ENCODE measurements around the gene PPA1. TPM values are rescaled to one million over a fixed set of nuclear protein-coding genes. Genes with fewer than 3 reads are reported as not detected.
"Not testable (repeated sequence)": the region's sequence is repeated elsewhere in the genome, so short reads cannot be mapped to it uniquely, and the experiment has no call there.

The PPA1 gene
- total RNA-seq, 4 donors from 2014 or later, result 151 to 209 (median 185) TPM

GRCh38 chr10:70228491-70228890 is 4.7 kb downstream of the PPA1 start:
- intact Hi-C loops (cut with DNase I), result no loop called here
- TF ChIP-seq, protein P1, sequence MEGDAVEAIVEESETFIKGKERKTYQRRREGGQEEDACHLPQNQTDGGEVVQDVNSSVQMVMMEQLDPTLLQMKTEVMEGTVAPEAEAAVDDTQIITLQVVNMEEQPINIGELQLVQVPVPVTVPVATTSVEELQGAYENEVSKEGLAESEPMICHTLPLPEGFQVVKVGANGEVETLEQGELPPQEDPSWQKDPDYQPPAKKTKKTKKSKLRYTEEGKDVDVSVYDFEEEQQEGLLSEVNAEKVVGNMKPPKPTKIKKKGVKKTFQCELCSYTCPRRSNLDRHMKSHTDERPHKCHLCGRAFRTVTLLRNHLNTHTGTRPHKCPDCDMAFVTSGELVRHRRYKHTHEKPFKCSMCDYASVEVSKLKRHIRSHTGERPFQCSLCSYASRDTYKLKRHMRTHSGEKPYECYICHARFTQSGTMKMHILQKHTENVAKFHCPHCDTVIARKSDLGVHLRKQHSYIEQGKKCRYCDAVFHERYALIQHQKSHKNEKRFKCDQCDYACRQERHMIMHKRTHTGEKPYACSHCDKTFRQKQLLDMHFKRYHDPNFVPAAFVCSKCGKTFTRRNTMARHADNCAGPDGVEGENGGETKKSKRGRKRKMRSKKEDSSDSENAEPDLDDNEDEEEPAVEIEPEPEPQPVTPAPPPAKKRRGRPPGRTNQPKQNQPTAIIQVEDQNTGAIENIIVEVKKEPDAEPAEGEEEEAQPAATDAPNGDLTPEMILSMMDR (IDR thresholded peaks at IDR 0.05), result no peak
- no peak for TF ChIP-seq POLR2A (IDR thresholded peaks at IDR 0.05)
- Histone ChIP-seq H3K4me3 (replicated peaks in 1 of 3) (no peak overlapping the region), H3K9me3 (no peaks in the 10 kb centered on the region), H3K4me1 (peaks cover 31 to 49% of the 10 kb centered on the region in 2 donors), H3K27ac (peak overlapping the region; percentile 88 to 92 (median 92)), H3K36me3 (no peaks in the 10 kb centered on the region), H3K27me3 (no peaks in the 10 kb centered on the region)
- no peak for DNase-seq
- WGBS, 2 donors, result 56 to 79% methylated on average over 1 of the region's 1 CpG

GRCh38 chr10:70227548-70228320 is 5.5 kb downstream of the PPA1 start:
- TF ChIP-seq, protein P1 (IDR thresholded peaks at IDR 0.05), result no peak
- peak in 1 of 2 donors; percentile 76 for TF ChIP-seq POLR2A (IDR thresholded peaks at IDR 0.05)
- no peaks in the 10 kb centered on the region for H3K27me3 ChIP-seq
- H3K9me3 ChIP-seq, result no peaks in the 10 kb centered on the region
- H3K4me3 ChIP-seq (replicated peaks in 1 of 3), result no peak overlapping the region
- intact Hi-C loops (cut with DNase I), result no loop called here
- peak; percentile 83 to 88 for DNase-seq
- H3K36me3 ChIP-seq, result no peaks in the 10 kb centered on the region
- peak overlapping the region; percentile 88 to 92 (median 92) for H3K27ac ChIP-seq
- peaks cover 31 to 49% of the 10 kb centered on the region in 2 donors for H3K4me1 ChIP-seq
- WGBS, 2 donors, result 30 to 42% methylated on average over 3 of the region's 3 CpGs

GRCh38 chr10:70223728-70224127 is 9.5 kb downstream of the PPA1 start:
- Histone ChIP-seq H3K27ac (peak overlapping the region in 1 of 3 donors; percentile 33), H3K9me3 (no peaks in the 10 kb centered on the region), H3K4me3 (replicated peaks in 1 of 3) (no peak overlapping the region), H3K27me3 (no peaks in the 10 kb centered on the region), H3K36me3 (no peaks in the 10 kb centered on the region), H3K4me1 (peaks cover 16 to 31% of the 10 kb centered on the region in 2 donors)
- DNase-seq, result no peak
- intact Hi-C loops (cut with DNase I), result loop anchor here (2.0 kb wide), 1 partner anchor 139 kb away; no protein-coding TSS in a partner anchor
- whole genome bisulfite sequencing, 2 donors, result 90 to 95% methylated on average over 2 of the region's 2 CpGs
- TF ChIP-seq POLR2A (IDR thresholded peaks at IDR 0.05), result no peak
- TF ChIP-seq, protein P1 (IDR thresholded peaks at IDR 0.05), result no peak

DNA sequence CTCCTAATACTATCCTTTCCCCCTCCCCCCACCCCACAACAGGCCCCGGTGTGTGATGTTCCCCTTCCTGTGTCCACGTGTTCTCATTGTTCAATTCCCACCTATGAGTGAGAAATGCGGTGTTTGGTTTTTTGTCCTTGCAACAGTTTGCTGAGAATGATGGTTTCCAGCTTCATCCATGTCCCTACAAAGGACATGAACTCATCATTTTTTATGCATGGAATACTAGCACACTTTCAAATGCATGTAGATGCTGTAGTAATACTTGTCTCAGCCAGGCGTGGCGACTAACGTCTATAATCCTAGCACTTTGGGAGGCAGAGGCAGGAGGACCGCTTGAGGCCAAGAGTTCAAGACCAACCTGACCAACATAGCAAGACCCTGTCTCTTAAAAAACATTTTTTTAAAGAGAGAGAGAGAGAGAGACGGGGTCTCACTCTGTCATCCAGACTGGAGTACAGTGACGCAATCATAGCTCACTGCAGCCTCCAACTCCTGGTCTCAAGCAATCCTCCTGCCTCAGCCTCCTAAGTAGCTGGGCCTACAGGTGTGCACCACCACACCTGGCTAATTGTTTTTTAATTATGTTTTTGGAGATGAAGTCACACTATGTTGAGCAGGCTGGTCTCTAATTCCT is 10.3 kb downstream of the PPA1 start:
- not testable (repeated sequence) for H3K4me3 ChIP-seq (replicated peaks in 1 of 3); H3K27me3 ChIP-seq; H3K9me3 ChIP-seq; DNase-seq; H3K36me3 ChIP-seq
- Histone ChIP-seq H3K4me1 (peaks cover 10 to 23% of the 10 kb centered on the region in 2 donors), H3K27ac (peak overlapping the region in 1 of 3 donors; percentile 33)
- intact Hi-C loops (cut with DNase I), result loop anchor here (2.0 kb wide), 1 partner anchor 140 kb away; no protein-coding TSS in a partner anchor
- WGBS, 2 donors, result 85 to 91% methylated on average over 9 of the region's 9 CpGs

DNA sequence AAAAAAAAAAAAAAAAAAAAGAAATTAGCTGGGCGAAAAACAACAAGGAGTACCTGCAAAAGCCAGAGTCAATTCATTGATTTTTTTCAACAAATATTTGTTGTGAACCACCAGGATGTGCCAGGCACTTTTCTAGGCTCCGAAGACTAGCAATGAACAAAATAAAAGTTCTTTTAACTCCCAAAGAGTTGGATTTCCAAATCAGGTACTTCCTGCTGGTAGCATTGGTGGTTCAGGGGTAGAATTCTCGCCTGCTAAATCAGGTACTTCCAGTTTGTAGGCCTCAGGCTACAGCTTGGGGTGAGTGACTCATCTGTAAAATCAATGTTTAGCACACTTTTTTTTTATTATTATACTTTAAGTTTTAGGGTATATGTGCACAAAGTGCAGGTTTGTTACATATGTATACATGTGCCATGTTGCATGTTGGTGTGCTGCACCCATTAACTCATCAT is 10.9 kb downstream of the PPA1 start:
- Histone ChIP-seq H3K27ac (no peak overlapping the region), H3K27me3 (no peaks in the 10 kb centered on the region), H3K9me3 (no peaks in the 10 kb centered on the region), H3K4me3 (replicated peaks in 1 of 3) (no peak overlapping the region), H3K36me3 (peaks cover 0 to 4% of the 10 kb centered on the region in 2 donors), H3K4me1 (peaks cover 9 to 19% of the 10 kb centered on the region in 2 donors)
- intact Hi-C loops (cut with DNase I), result loop anchor here (2.0 kb wide), 1 partner anchor 140 kb away; no protein-coding TSS in a partner anchor
- TF ChIP-seq POLR2A (IDR thresholded peaks at IDR 0.05), result no peak
- TF ChIP-seq, protein P1 (IDR thresholded peaks at IDR 0.05), result no peak
- 94 to 95% methylated on average over 3 of the region's 3 CpGs for WGBS, 2 donors
- no peak for DNase-seq

All from thyroid gland (tissue), 4 donors.